HCT116 (cell line): Measurements from ENCODE around the gene MYO1B. TPM values are rescaled to one million over a fixed set of nuclear protein-coding genes. Genes with fewer than 3 reads are reported as not detected.

Experiments
- ATAC-seq: fragments of 200-7000 bp; cut with Tn5 transposase; 2 replicates; pipeline ENCODE4 v1.9.1; 2020; ENCODE audit warnings: mild to moderate bottlenecking, moderate library complexity
- BruUV-seq: library from RNA; stranded (reverse); fragments of 400-500 nt; replicated peaks from 2 replicates; lab custom pipeline; 2021; lab: Mats Ljungman, UMichigan
- CTCF ChIA-PET: fragments of 300-600 bp; sonication (Branson Sonifier 250); formaldehyde crosslinking; loops from one replicate; lab custom pipeline; 2021; ENCODE audit warnings: antibody characterized with exemption; lab: Charles Lee
- POLR2A ChIA-PET: fragments of 300-600, 350-600 bp; sonication (Branson Sonifier 250); formaldehyde crosslinking; loops from one replicate; lab custom pipeline; 2021; ENCODE audit warnings: antibody characterized with exemption; lab: Charles Lee
- RAD21 ChIA-PET, 2 experiments: fragments of 300-600 bp; sonication (Branson Sonifier 250); formaldehyde crosslinking; loops; one replicate each; lab custom pipeline; 2023; ENCODE audit warnings: low total read pairs in 2 of 2; ENCODE audit not compliant: uncharacterized antibody in 2 of 2, unreplicated experiment in 2 of 2, low non-redundant PET in 1 of 2; lab: Charles Lee
- DNase-seq: peaks from one replicate; pipeline ENCODE4 v3.0.0-alpha.2; 2010; ENCODE audit warnings: low read depth, low spot score
- H2AFZ ChIP-seq: fragments of 200-600 bp; shearing (Covaris generic), sonication (generic); 2 replicates; pipeline ENCODE4 v1.6.1; 2017; ENCODE audit warnings: low read depth, mixed run types, mixed read lengths, antibody characterized with exemption, low read length; ENCODE audit not compliant: poor library complexity, severe bottlenecking
- H3K27ac ChIP-seq: 2 replicates; pipeline ENCODE4 v1.5.1; 2012; ENCODE audit warnings: low read depth, low read length
- H3K27me3 ChIP-seq: fragments of 200-600 bp; sonication (generic); 2 replicates; pipeline ENCODE4 v1.6.1; 2016; ENCODE audit warnings: mixed run types, low read length, mixed read lengths; ENCODE audit not compliant: insufficient read depth
- H3K36me3 ChIP-seq, 2 experiments: fragments of 200-500 bp in 1 of 2; fragments of 200-600 bp in 1 of 2; sonication (Bioruptor generic) in 1 of 2; sonication (generic) in 1 of 2; 2 replicates each; pipeline versions ENCODE4 v1.5.1 to v1.6.1; 2014 to 2016; ENCODE audit warnings: low read length in 2 of 2, inconsistent platforms in 1 of 2, mixed read lengths in 1 of 2, mixed run types in 1 of 2; ENCODE audit not compliant: insufficient read depth in 2 of 2, control insufficient read depth in 1 of 2
- H3K4me1 ChIP-seq, 2 experiments: fragments of 200-600 bp in 1 of 2; sonication (generic) in 1 of 2; 2 replicates each; pipeline versions ENCODE4 v1.5.1 to v1.6.1; 2012 to 2017; ENCODE audit warnings: low read length in 2 of 2, inconsistent platforms in 1 of 2, mild to moderate bottlenecking in 1 of 2, mixed read lengths in 1 of 2, mixed run types in 1 of 2, moderate library complexity in 1 of 2; ENCODE audit not compliant: insufficient read depth in 2 of 2, control insufficient read depth in 1 of 2
- H3K4me2 ChIP-seq: fragments of 200-600 bp; sonication (generic); 2 replicates; pipeline ENCODE4 v1.6.1; 2017; ENCODE audit warnings: mixed run types, low read length, mixed read lengths
- H3K4me3 ChIP-seq, 2 experiments: fragments of 200-600 bp in 1 of 2; sonication (generic) in 1 of 2; replicated peaks in 1 of 2; 2 replicates each; pipeline ENCODE4 v1.5.1; 2011 to 2016; ENCODE audit warnings: low read length in 2 of 2, control low read depth in 1 of 2, low read depth in 1 of 2, mild to moderate bottlenecking in 1 of 2, mixed read lengths in 1 of 2, mixed run types in 1 of 2
- H3K79me2 ChIP-seq: fragments of 200-600 bp; sonication (generic); 2 replicates; pipeline ENCODE4 v1.6.1; 2017; ENCODE audit warnings: mild to moderate bottlenecking, mixed run types, low read length, moderate library complexity, mixed read lengths; ENCODE audit not compliant: insufficient read depth
- H3K9ac ChIP-seq: fragments of 200-600 bp; sonication (generic); 2 replicates; pipeline ENCODE4 v1.6.1; 2016; ENCODE audit warnings: low read length, mixed read lengths
- H3K9me2 ChIP-seq: fragments of 200-600 bp; sonication (generic), shearing (Covaris generic); 2 replicates; pipeline ENCODE4 v1.6.1; 2017; ENCODE audit warnings: mixed run types, mild to moderate bottlenecking, moderate library complexity; ENCODE audit not compliant: insufficient read depth
- H3K9me3 ChIP-seq, 2 experiments: fragments of 200-500 bp in 1 of 2; fragments of 200-600 bp in 1 of 2; sonication (Bioruptor generic) in 1 of 2; sonication (generic) in 1 of 2; 2 replicates each; pipeline ENCODE4 v1.6.1; 2014 to 2017; ENCODE audit warnings: low read length in 2 of 2, mixed read lengths in 2 of 2, inconsistent platforms in 1 of 2, low read depth in 1 of 2, mild to moderate bottlenecking in 1 of 2, mixed run types in 1 of 2, moderate library complexity in 1 of 2; ENCODE audit not compliant: control insufficient read depth in 1 of 2, insufficient read depth in 1 of 2
- H4K20me1 ChIP-seq: fragments of 200-600 bp; sonication (generic), shearing (Covaris generic); 2 replicates; pipeline ENCODE4 v1.6.1; 2017; ENCODE audit warnings: mixed run types, mild to moderate bottlenecking, moderate library complexity; ENCODE audit not compliant: insufficient read depth
- CBX3 ChIP-seq: IDR thresholded peaks from 2 replicates; pipeline ENCODE4 v1.6.1; 2012; ENCODE audit warnings: low read depth
- CEBPB ChIP-seq: IDR thresholded peaks from 2 replicates; pipeline ENCODE4 v1.6.1; 2012; ENCODE audit warnings: low read depth
- ELF1 ChIP-seq: IDR thresholded peaks from 2 replicates; pipeline ENCODE4 v1.6.1; 2012; ENCODE audit warnings: low read depth, borderline replicate concordance
- EZH2phosphoT487 ChIP-seq: fragments of 200-600 bp; IDR thresholded peaks from 2 replicates; pipeline ENCODE4 v1.6.1; 2018; ENCODE audit warnings: antibody characterized with exemption, borderline replicate concordance
- JUND ChIP-seq: IDR thresholded peaks from 2 replicates; pipeline ENCODE4 v1.6.1; 2012
- POLR2A ChIP-seq: IDR thresholded peaks from 2 replicates; pipeline ENCODE4 v1.7.0; 2011; ENCODE audit warnings: borderline replicate concordance; ENCODE audit not compliant: insufficient read depth, insufficient read length; ENCODE audit errors: extremely low read depth
- POLR2AphosphoS5 ChIP-seq: IDR thresholded peaks from 2 replicates; pipeline ENCODE4 v1.6.1; 2011; ENCODE audit warnings: mild to moderate bottlenecking, low read depth, low read length, moderate library complexity
- SIN3A ChIP-seq: IDR thresholded peaks from 2 replicates; pipeline ENCODE4 v1.6.1; 2012; ENCODE audit warnings: low read depth
- SP1 ChIP-seq: IDR thresholded peaks from 2 replicates; pipeline ENCODE4 v1.6.1; 2012; ENCODE audit warnings: low read depth
- TCF7L2 ChIP-seq: IDR thresholded peaks from 2 replicates; pipeline ENCODE4 v1.7.0; 2011; ENCODE audit warnings: borderline replicate concordance, inconsistent platforms; ENCODE audit not compliant: insufficient read depth, insufficient read length; ENCODE audit errors: extremely low read depth
- ZFX ChIP-seq: fragments of 450-650 bp; IDR thresholded peaks from 2 replicates; pipeline ENCODE4 v1.6.1; 2017
- ZNF274 ChIP-seq: fragments of 200-500 bp; sonication (Bioruptor generic); IDR thresholded peaks from 2 replicates; pipeline ENCODE4 v1.6.1; 2014; ENCODE audit warnings: mild to moderate bottlenecking, low read depth, low read length, inconsistent platforms
- intact Hi-C: fragments of 100-400 bp; cut with micrococcal nuclease; formaldehyde crosslinking; loops from 2 replicates; pipeline ENCODE4 v1.10.0; 2022
- total RNA-seq: library from RNA; stranded (reverse); gene quantifications from one replicate; pipeline ENCODE4 v1.2.1, GENCODE V29; 2021; ENCODE audit not compliant: unreplicated experiment
- TF ChIP-seq, protein P1 (sequence below): IDR thresholded peaks from 2 replicates; pipeline ENCODE4 v1.6.1; 2012
- TF ChIP-seq, protein P2 (sequence below): IDR thresholded peaks from 2 replicates; pipeline ENCODE4 v1.6.1; 2011; ENCODE audit warnings: mild to moderate bottlenecking, low read length, moderate library complexity; ENCODE audit not compliant: insufficient replicate concordance; ENCODE audit errors: extremely low read depth
- TF ChIP-seq, protein P3 (sequence below): IDR thresholded peaks from 2 replicates; pipeline ENCODE4 v1.6.1; 2012; ENCODE audit warnings: low read depth
- TF ChIP-seq, protein P4 (sequence below), 3 experiments: fragments of 200-600 bp in 1 of 3; sonication (generic) in 1 of 3; IDR thresholded peaks in 2 of 3; conservative IDR thresholded peaks in 1 of 3; 2 replicates each; pipeline ENCODE4 v1.5.1; 2012 to 2017; ENCODE audit warnings: low read depth in 2 of 3, low read length in 2 of 3, antibody characterized with exemption in 1 of 3, borderline replicate concordance in 1 of 3, control low read depth in 1 of 3, mild to moderate bottlenecking in 1 of 3, mixed read lengths in 1 of 3, mixed run types in 1 of 3, moderate library complexity in 1 of 3; ENCODE audit not compliant: insufficient read depth in 1 of 3

MYO1B gene
- total RNA-seq, 1 experiment from 2014 or later = 51.7 TPM

DNA sequence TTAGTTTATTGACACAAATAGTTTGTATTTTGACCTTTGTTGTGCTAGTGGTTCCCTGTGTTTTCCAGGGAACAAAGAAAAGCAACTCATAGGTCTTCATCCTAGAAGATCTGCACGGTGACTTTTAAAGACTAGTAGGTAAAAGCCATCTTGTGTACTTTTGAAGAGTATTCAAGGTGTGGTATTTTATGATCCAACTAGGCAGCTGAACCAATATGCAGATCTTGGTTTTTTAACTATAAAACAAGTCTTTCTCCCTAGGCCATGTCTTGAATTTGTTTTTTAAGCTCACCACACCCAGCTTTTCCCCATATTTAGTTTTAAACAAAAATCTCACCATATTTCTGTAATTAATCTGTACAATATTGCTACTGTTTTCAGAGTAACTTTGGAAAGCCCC is 30.0 kb upstream of the MYO1B start:
- Histone ChIP-seq H2AFZ (no peak overlapping the region), H3K79me2 (no peaks in the 10 kb centered on the region), H3K4me1 (peaks cover 10 to 27% of the 10 kb centered on the region in 2 experiments; a peak in 3 of 4 replicates), H3K9me3 (0 out of 4 replicates have a peak, but pooled peaks cover 0 to 7% of the 10 kb centered on the region in 2 experiments), H3K36me3 (no peaks in the 10 kb centered on the region), H3K27ac (no peak overlapping the region), H4K20me1 (no peaks in the 10 kb centered on the region), H3K27me3 (no peaks in the 10 kb centered on the region), H3K4me2 (no peak overlapping the region), H3K9me2 (no peaks in the 10 kb centered on the region), H3K4me3 (no peak overlapping the region), H3K9ac (no peak overlapping the region)
- ChIA-PET CTCF (interaction anchor here (1.2 kb wide), 1 partner anchor 163 kb away, joined by 5 read pairs; no protein-coding TSS in a partner anchor), RAD21 (no interaction called here), POLR2A (no interaction called here)
- intact Hi-C loops = loop anchor here (5.0 kb wide), 1 partner anchor 48 kb away; no protein-coding TSS in a partner anchor
- TF ChIP-seq JUND (no peak), POLR2AphosphoS5 (no peak), EZH2phosphoT487 (no peak), CEBPB (no peak), SP1 (no peak), CBX3 (no peak), TCF7L2 (no peak), ZNF274 (no peak), ELF1 (no peak), SIN3A (no peak), POLR2A (no peak), ZFX (no peak)
- TF ChIP-seq, protein P1, sequence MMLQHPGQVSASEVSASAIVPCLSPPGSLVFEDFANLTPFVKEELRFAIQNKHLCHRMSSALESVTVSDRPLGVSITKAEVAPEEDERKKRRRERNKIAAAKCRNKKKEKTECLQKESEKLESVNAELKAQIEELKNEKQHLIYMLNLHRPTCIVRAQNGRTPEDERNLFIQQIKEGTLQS = no peak
- TF ChIP-seq, protein P2, sequence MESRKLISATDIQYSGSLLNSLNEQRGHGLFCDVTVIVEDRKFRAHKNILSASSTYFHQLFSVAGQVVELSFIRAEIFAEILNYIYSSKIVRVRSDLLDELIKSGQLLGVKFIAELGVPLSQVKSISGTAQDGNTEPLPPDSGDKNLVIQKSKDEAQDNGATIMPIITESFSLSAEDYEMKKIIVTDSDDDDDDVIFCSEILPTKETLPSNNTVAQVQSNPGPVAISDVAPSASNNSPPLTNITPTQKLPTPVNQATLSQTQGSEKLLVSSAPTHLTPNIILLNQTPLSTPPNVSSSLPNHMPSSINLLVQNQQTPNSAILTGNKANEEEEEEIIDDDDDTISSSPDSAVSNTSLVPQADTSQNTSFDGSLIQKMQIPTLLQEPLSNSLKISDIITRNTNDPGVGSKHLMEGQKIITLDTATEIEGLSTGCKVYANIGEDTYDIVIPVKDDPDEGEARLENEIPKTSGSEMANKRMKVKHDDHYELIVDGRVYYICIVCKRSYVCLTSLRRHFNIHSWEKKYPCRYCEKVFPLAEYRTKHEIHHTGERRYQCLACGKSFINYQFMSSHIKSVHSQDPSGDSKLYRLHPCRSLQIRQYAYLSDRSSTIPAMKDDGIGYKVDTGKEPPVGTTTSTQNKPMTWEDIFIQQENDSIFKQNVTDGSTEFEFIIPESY = no peak
- TF ChIP-seq, protein P3, sequence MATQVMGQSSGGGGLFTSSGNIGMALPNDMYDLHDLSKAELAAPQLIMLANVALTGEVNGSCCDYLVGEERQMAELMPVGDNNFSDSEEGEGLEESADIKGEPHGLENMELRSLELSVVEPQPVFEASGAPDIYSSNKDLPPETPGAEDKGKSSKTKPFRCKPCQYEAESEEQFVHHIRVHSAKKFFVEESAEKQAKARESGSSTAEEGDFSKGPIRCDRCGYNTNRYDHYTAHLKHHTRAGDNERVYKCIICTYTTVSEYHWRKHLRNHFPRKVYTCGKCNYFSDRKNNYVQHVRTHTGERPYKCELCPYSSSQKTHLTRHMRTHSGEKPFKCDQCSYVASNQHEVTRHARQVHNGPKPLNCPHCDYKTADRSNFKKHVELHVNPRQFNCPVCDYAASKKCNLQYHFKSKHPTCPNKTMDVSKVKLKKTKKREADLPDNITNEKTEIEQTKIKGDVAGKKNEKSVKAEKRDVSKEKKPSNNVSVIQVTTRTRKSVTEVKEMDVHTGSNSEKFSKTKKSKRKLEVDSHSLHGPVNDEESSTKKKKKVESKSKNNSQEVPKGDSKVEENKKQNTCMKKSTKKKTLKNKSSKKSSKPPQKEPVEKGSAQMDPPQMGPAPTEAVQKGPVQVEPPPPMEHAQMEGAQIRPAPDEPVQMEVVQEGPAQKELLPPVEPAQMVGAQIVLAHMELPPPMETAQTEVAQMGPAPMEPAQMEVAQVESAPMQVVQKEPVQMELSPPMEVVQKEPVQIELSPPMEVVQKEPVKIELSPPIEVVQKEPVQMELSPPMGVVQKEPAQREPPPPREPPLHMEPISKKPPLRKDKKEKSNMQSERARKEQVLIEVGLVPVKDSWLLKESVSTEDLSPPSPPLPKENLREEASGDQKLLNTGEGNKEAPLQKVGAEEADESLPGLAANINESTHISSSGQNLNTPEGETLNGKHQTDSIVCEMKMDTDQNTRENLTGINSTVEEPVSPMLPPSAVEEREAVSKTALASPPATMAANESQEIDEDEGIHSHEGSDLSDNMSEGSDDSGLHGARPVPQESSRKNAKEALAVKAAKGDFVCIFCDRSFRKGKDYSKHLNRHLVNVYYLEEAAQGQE = no peak
- TF ChIP-seq, protein P4, sequence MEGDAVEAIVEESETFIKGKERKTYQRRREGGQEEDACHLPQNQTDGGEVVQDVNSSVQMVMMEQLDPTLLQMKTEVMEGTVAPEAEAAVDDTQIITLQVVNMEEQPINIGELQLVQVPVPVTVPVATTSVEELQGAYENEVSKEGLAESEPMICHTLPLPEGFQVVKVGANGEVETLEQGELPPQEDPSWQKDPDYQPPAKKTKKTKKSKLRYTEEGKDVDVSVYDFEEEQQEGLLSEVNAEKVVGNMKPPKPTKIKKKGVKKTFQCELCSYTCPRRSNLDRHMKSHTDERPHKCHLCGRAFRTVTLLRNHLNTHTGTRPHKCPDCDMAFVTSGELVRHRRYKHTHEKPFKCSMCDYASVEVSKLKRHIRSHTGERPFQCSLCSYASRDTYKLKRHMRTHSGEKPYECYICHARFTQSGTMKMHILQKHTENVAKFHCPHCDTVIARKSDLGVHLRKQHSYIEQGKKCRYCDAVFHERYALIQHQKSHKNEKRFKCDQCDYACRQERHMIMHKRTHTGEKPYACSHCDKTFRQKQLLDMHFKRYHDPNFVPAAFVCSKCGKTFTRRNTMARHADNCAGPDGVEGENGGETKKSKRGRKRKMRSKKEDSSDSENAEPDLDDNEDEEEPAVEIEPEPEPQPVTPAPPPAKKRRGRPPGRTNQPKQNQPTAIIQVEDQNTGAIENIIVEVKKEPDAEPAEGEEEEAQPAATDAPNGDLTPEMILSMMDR (IDR thresholded peaks at IDR 0.05 in 2 of 3, conservative IDR thresholded peaks at IDR 0.05 in 1 of 3; ENCODE audit: borderline replicate concordance in 1 of 3, insufficient read depth in 1 of 3, low read depth in 2 of 3, low read length in 2 of 3) = no peak
- BruUV-seq = no TSS peak
- ATAC-seq (no peak), DNase-seq (no peak)
